HL-60 (cell line): Measurements from ENCODE around the gene ANKRD40.

Experiments
- GABPA ChIP-seq: IDR thresholded peaks from 2 replicates; pipeline ENCODE4 v1.6.1; 2012; ENCODE audit warnings: low read depth
- SPI1 ChIP-seq: IDR thresholded peaks from 2 replicates; pipeline ENCODE4 v1.6.1; 2012; ENCODE audit warnings: low read depth, mild to moderate bottlenecking, borderline replicate concordance
- TF ChIP-seq, protein P1 (sequence below): IDR thresholded peaks from one replicate; pipeline ENCODE4 v1.5.1; 2011; ENCODE audit warnings: low read length, control low read depth, inconsistent platforms; ENCODE audit not compliant: insufficient read depth
- TF ChIP-seq, protein P2 (sequence below): IDR thresholded peaks from 2 replicates; pipeline ENCODE4 v1.6.1; 2012; ENCODE audit warnings: low read depth; ENCODE audit not compliant: insufficient replicate concordance

DNA sequence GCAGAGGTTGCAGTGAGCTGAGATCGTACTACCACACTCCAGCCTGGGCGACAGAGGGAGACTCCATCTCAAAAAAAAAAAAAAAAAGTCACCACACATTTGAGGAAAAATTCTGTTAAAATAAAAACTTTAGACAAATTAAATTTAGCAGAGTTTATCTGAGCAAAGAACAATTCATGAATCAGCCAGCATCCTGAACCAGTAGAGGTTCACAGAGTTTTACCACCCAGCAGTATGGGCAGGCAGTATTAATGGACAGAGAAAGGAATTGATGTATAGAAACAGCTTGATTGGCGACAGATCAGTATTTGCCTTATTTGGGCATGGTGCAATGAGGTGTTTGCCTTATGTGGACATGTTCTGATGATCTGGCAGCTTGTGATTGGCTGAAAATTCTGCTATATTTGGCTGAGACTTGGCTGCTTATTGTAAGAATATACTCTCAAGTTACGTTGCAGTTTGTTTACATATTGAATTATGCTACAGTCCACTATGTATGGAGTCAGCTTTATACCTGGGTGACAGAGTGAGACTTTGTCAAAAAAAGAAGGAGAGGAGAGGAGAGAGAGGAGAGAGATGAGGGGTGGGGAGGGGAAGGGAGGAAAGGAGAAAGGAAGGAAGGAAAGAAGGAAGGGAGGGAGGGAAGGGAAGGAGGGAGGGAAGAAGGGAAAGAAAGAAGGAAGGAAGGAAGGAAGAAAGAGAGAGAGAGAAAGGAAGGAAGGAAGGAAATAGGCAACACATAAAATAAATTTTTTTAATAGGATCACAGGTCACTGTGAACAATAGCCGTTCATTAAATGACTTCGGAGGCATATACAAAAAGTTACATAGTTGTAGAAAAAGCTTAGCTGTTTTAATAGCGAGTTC lies 58.4 kb downstream of the ANKRD40 start:
- TF ChIP-seq, protein P1, sequence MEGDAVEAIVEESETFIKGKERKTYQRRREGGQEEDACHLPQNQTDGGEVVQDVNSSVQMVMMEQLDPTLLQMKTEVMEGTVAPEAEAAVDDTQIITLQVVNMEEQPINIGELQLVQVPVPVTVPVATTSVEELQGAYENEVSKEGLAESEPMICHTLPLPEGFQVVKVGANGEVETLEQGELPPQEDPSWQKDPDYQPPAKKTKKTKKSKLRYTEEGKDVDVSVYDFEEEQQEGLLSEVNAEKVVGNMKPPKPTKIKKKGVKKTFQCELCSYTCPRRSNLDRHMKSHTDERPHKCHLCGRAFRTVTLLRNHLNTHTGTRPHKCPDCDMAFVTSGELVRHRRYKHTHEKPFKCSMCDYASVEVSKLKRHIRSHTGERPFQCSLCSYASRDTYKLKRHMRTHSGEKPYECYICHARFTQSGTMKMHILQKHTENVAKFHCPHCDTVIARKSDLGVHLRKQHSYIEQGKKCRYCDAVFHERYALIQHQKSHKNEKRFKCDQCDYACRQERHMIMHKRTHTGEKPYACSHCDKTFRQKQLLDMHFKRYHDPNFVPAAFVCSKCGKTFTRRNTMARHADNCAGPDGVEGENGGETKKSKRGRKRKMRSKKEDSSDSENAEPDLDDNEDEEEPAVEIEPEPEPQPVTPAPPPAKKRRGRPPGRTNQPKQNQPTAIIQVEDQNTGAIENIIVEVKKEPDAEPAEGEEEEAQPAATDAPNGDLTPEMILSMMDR: no peak
- TF ChIP-seq GABPA: no peak
- TF ChIP-seq SPI1: no peak
- TF ChIP-seq, protein P2, sequence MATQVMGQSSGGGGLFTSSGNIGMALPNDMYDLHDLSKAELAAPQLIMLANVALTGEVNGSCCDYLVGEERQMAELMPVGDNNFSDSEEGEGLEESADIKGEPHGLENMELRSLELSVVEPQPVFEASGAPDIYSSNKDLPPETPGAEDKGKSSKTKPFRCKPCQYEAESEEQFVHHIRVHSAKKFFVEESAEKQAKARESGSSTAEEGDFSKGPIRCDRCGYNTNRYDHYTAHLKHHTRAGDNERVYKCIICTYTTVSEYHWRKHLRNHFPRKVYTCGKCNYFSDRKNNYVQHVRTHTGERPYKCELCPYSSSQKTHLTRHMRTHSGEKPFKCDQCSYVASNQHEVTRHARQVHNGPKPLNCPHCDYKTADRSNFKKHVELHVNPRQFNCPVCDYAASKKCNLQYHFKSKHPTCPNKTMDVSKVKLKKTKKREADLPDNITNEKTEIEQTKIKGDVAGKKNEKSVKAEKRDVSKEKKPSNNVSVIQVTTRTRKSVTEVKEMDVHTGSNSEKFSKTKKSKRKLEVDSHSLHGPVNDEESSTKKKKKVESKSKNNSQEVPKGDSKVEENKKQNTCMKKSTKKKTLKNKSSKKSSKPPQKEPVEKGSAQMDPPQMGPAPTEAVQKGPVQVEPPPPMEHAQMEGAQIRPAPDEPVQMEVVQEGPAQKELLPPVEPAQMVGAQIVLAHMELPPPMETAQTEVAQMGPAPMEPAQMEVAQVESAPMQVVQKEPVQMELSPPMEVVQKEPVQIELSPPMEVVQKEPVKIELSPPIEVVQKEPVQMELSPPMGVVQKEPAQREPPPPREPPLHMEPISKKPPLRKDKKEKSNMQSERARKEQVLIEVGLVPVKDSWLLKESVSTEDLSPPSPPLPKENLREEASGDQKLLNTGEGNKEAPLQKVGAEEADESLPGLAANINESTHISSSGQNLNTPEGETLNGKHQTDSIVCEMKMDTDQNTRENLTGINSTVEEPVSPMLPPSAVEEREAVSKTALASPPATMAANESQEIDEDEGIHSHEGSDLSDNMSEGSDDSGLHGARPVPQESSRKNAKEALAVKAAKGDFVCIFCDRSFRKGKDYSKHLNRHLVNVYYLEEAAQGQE: no peak
